GM12878 (cell line): ENCODE results near the gene BCORL1.

ENCODE experiments used
- CTCF ChIP-seq, 3 experiments: IDR thresholded peaks in 2 of 3; conservative IDR thresholded peaks in 1 of 3; 2 replicates each; pipeline ENCODE4 v1.5.1; 2011; ENCODE audit warnings: low read depth in 3 of 3, low read length in 3 of 3, mild to moderate bottlenecking in 3 of 3, control low read depth in 2 of 3, moderate library complexity in 2 of 3, inconsistent platforms in 1 of 3, mixed read lengths in 1 of 3; ENCODE audit not compliant: control insufficient read depth in 2 of 3, insufficient read depth in 1 of 3; ENCODE audit errors: extremely low read depth in 1 of 3
- JUND ChIP-seq: IDR thresholded peaks from 2 replicates; pipeline ENCODE4 v1.6.1; 2012; ENCODE audit warnings: low read depth, mild to moderate bottlenecking, low read length, improper control_type of control experiment, moderate library complexity
- KLF5 ChIP-seq: fragments of 450-650 bp; IDR thresholded peaks from 2 replicates; pipeline ENCODE4 v1.6.1; 2014; ENCODE audit warnings: mild to moderate bottlenecking; ENCODE audit not compliant: partially characterized antibody
- MAX ChIP-seq: IDR thresholded peaks from 2 replicates; pipeline ENCODE4 v1.6.1; 2012; ENCODE audit warnings: low read depth, low read length, improper control_type of control experiment
- POLR2AphosphoS5 ChIP-seq: IDR thresholded peaks from 2 replicates; pipeline ENCODE4 v1.6.1; 2011; ENCODE audit warnings: mild to moderate bottlenecking, low read length, inconsistent platforms

- TF ChIP-seq POLR2AphosphoS5 (no peak), CTCF (IDR thresholded peaks at IDR 0.05 in 2 of 3, conservative IDR thresholded peaks at IDR 0.05 in 1 of 3; ENCODE audit: control insufficient read depth in 2 of 3, extremely low read depth in 1 of 3, insufficient read depth in 1 of 3, low read depth in 3 of 3, low read length in 3 of 3) (no peak), KLF5 (no peak), MAX (no peak), JUND (no peak)
Observed at GRCh38 chrX:129976441-129976840, 6.0 kb upstream of the BCORL1 start.
